GM18526 (cell line): ENCODE results near the gene LIMS1.

Source experiments
- POLR2A ChIP-seq: IDR thresholded peaks from 3 replicates; pipeline ENCODE4 v1.6.1; 2011; ENCODE audit not compliant: insufficient read length; ENCODE audit errors: extremely low read depth

LIMS1 gene

GRCh38 chr2:108533832-108534583, at the start of gene LIMS1:
TSS of gene LIMS1 (plus strand) at chr2:108534470. CDS start at chr2:108534563, 93 bp downstream.
- peak; percentile 89 for TF ChIP-seq POLR2A

GRCh38 chr2:108485253-108485652, 49.0 kb upstream of the LIMS1 start:
- no peak for TF ChIP-seq POLR2A

GRCh38 chr2:108490506-108491122, 43.7 kb upstream of the LIMS1 start:
- no peak for TF ChIP-seq POLR2A

GRCh38 chr2:108491848-108492247, 42.4 kb upstream of the LIMS1 start:
- TF ChIP-seq POLR2A, result no peak

GRCh38 chr2:108492364-108492763, 41.9 kb upstream of the LIMS1 start:
- TF ChIP-seq POLR2A, result no peak

- no peak for TF ChIP-seq POLR2A
These were observed 2.6 kb upstream of the LIMS1 start for GRCh38 chr2:108531674-108532055.

GRCh38 chr2:108534584-108535356, 500 bp downstream of the LIMS1 start:
- no peak for TF ChIP-seq POLR2A

GRCh38 chr2:108535357-108535631, 1.0 kb downstream of the LIMS1 start:
- TF ChIP-seq POLR2A, result no peak

- TF ChIP-seq POLR2A, result no peak
These were observed 2.0 kb downstream of the LIMS1 start for GRCh38 chr2:108536133-108536780.

- no peak for TF ChIP-seq POLR2A
These were observed 2.6 kb downstream of the LIMS1 start for GRCh38 chr2:108536911-108537310.

- no peak for TF ChIP-seq POLR2A
These were observed 3.8 kb downstream of the LIMS1 start for GRCh38 chr2:108538000-108538625.

GRCh38 chr2:108541451-108541850, 7.2 kb downstream of the LIMS1 start:
- no peak for TF ChIP-seq POLR2A

- no peak for TF ChIP-seq POLR2A
These were observed 7.8 kb downstream of the LIMS1 start for GRCh38 chr2:108542071-108542470.

- TF ChIP-seq POLR2A, result no peak
These were observed 13.3 kb downstream of the LIMS1 start for GRCh38 chr2:108547606-108548005.
